ENCODE measurements around the gene SP140. TPM values are rescaled to one million over a fixed set of nuclear protein-coding genes. Genes with fewer than 3 reads are reported as not detected.

The SP140 gene
- total RNA-seq, 2 donors from 2014 or later = not detected

DNA sequence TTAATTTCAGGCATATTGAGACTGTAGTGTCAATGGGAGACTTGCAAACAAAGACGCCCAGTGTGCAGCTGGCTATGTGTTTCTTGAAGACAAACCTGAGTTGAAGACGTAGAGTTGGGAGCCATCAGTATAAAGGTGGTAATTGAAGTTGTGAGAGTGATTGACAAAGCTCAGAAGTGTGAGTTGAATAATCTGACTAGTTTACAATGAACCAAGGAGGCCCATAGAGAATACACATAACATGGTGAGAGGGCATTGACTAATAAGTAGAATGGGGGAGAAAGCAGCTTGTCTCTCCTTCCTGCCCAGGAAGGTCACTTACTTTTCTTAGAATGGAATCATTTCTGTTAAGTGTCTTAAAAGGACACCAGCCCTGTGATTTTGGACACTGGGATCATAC, 19.8 kb upstream of the SP140 start:
- Histone ChIP-seq H3K9ac (ENCODE audit: extremely low read depth, low read length, poor library complexity, severe bottlenecking) (no peak overlapping the region), H3K27ac (ENCODE audit: low read depth, low read length) (no peak overlapping the region), H3K9me3 (ENCODE audit: control insufficient read depth, low read length) (no peaks in the 10 kb centered on the region), H3K4me3 (ENCODE audit: low read length) (no peak overlapping the region), H3K27me3 (ENCODE audit: control insufficient read depth, insufficient read depth, low read length, poor library complexity, severe bottlenecking) (no peaks in the 10 kb centered on the region), H3K4me1 (ENCODE audit: control insufficient read depth, insufficient read depth, low read length) (no peaks in the 10 kb centered on the region), H3K36me3 (ENCODE audit: control insufficient read depth, insufficient read depth, low read length) (no peaks in the 10 kb centered on the region)
- no peak overlapping the region for H3K4me3 Mint-ChIP-seq
- TF ChIP-seq, protein P1, sequence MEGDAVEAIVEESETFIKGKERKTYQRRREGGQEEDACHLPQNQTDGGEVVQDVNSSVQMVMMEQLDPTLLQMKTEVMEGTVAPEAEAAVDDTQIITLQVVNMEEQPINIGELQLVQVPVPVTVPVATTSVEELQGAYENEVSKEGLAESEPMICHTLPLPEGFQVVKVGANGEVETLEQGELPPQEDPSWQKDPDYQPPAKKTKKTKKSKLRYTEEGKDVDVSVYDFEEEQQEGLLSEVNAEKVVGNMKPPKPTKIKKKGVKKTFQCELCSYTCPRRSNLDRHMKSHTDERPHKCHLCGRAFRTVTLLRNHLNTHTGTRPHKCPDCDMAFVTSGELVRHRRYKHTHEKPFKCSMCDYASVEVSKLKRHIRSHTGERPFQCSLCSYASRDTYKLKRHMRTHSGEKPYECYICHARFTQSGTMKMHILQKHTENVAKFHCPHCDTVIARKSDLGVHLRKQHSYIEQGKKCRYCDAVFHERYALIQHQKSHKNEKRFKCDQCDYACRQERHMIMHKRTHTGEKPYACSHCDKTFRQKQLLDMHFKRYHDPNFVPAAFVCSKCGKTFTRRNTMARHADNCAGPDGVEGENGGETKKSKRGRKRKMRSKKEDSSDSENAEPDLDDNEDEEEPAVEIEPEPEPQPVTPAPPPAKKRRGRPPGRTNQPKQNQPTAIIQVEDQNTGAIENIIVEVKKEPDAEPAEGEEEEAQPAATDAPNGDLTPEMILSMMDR (conservative IDR thresholded peaks at IDR 0.05) = no peak
- H3K27me3 Mint-ChIP-seq (ENCODE audit: insufficient read depth) = no peaks in the 10 kb centered on the region
- no peaks in the 10 kb centered on the region for H3K36me3 Mint-ChIP-seq (ENCODE audit: low read depth)
- 89 to 94% methylated on average over 2 of the region's 2 CpGs for WGBS, 2 experiments (ENCODE audit: insufficient coverage in 1 of 2, insufficient read length in 1 of 2)
- no peaks in the 10 kb centered on the region for H3K9me3 Mint-ChIP-seq
- no peak overlapping the region for H3K27ac Mint-ChIP-seq
- DNase-seq = no peak
- H3K4me1 Mint-ChIP-seq = peaks cover 2% of the 10 kb centered on the region

DNA sequence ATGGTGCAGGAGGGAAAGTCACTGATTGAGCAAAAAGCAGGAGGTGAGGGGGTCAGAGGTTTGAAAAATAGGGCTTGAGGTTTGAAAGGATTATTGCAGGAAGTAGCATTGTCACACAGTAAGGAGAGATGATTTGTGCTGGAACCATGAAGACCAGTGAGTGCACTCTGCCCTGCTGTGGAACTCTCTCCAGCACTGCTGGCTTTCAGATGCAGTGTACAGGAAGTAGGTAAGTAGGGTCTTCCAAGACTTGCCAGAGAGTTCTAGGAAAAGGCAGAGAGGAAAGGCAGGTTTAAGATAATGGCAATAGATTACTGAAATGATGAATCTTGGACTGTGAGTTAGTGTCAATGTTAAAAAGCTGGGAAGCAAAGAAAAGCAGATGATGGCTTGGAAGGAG, 17.0 kb upstream of the SP140 start:
- Histone ChIP-seq H3K36me3 (ENCODE audit: control insufficient read depth, insufficient read depth, low read length) (no peaks in the 10 kb centered on the region), H3K27me3 (ENCODE audit: control insufficient read depth, insufficient read depth, low read length, poor library complexity, severe bottlenecking) (no peaks in the 10 kb centered on the region), H3K9ac (ENCODE audit: extremely low read depth, low read length, poor library complexity, severe bottlenecking) (no peak overlapping the region), H3K4me3 (ENCODE audit: low read length) (no peak overlapping the region), H3K9me3 (ENCODE audit: control insufficient read depth, low read length) (no peaks in the 10 kb centered on the region), H3K27ac (ENCODE audit: low read depth, low read length) (no peak overlapping the region), H3K4me1 (ENCODE audit: control insufficient read depth, insufficient read depth, low read length) (no peaks in the 10 kb centered on the region)
- H3K27me3 Mint-ChIP-seq (ENCODE audit: insufficient read depth) = no peaks in the 10 kb centered on the region
- H3K4me3 Mint-ChIP-seq = no peak overlapping the region
- H3K36me3 Mint-ChIP-seq (ENCODE audit: low read depth) = no peaks in the 10 kb centered on the region
- DNase-seq = no peak
- no peaks in the 10 kb centered on the region for H3K9me3 Mint-ChIP-seq
- peaks cover 2% of the 10 kb centered on the region for H3K4me1 Mint-ChIP-seq
- no peak overlapping the region for H3K27ac Mint-ChIP-seq
- TF ChIP-seq, protein P1 (conservative IDR thresholded peaks at IDR 0.05) = no peak

DNA sequence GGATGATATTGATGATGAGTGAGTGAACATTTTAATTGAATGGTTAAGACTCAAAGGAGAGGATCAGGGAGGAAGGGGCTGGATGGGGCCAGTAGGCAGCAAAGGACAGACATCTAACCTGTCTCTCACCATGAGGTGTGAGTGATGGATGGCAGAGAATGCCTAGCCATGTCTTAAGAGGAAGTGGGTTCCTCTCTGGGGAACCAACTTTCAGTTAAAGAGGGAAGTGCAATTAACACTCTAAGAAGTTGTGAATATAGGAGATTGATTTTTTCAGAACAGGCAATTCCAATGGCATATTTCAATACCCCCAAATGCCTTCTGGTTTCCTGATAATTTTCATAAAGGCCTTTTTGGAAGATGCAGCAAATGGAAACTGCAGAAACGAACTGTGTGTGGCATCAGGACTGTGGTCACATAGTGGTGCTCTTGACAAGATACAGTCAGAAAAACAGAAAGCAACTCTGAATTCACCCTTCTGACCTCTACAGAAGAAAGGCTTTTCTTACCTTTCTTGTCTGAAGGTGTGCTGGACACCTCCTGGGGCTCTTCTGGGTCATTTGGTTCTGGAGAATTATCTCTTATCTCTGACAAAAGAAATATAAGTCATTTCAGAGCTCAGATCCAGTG, 16.0 kb upstream of the SP140 start:
- Mint-ChIP-seq H3K36me3 (ENCODE audit: low read depth) (no peaks in the 10 kb centered on the region), H3K9me3 (no peaks in the 10 kb centered on the region), H3K4me1 (peaks cover 4% of the 10 kb centered on the region), H3K27me3 (ENCODE audit: insufficient read depth) (no peaks in the 10 kb centered on the region), H3K27ac (no peak overlapping the region), H3K4me3 (no peak overlapping the region)
- Histone ChIP-seq H3K9ac (ENCODE audit: extremely low read depth, low read length, poor library complexity, severe bottlenecking) (no peak overlapping the region), H3K36me3 (ENCODE audit: control insufficient read depth, insufficient read depth, low read length) (no peaks in the 10 kb centered on the region), H3K4me3 (ENCODE audit: low read length) (no peak overlapping the region), H3K9me3 (ENCODE audit: control insufficient read depth, low read length) (no peaks in the 10 kb centered on the region), H3K4me1 (ENCODE audit: control insufficient read depth, insufficient read depth, low read length) (no peaks in the 10 kb centered on the region), H3K27ac (ENCODE audit: low read depth, low read length) (no peak overlapping the region), H3K27me3 (ENCODE audit: control insufficient read depth, insufficient read depth, low read length, poor library complexity, severe bottlenecking) (no peaks in the 10 kb centered on the region)
- TF ChIP-seq, protein P1 (conservative IDR thresholded peaks at IDR 0.05) = no peak
- 87 to 100% methylated on average over 1 of the region's 1 CpG for WGBS, 2 experiments (ENCODE audit: insufficient coverage in 1 of 2, insufficient read length in 1 of 2)
- DNase-seq = no peak
